Measurements from ENCODE around the gene RHOBTB1. TPM values are rescaled to one million over a fixed set of nuclear protein-coding genes. Genes with fewer than 3 reads are reported as not detected.

The RHOBTB1 gene
- total and polyA plus RNA-seq, 4 donors, result 2.7 to 11.8 (median 4.9) TPM

DNA sequence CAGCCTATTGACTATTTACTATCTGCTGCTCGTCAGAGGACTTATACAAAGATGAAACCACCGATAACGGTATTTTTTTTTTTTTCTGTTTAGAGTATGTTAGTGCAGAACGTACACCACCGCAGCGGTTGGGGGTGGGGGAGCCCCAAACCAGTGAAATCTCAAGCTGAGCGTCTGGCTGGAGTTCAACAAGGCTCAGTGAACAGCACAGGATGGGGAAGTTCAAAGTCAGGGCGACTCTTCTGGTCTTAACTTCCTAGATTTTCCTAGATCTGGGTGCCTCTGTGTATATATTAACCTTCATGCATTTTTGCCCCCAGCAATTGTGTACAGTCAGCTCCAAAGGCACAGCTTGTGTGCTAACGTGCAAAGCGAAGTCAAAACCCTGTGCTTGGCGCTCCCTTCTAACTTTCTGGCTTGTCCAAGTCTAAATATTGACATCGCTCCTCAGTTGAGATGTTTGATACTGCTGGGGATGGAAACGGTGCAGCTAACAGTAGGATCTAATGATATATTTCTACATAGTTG lies 1.1 kb downstream of the RHOBTB1 start:
- 2% methylated on average over 13 of the region's 13 CpGs for WGBS
- no peak for DNase-seq (ENCODE audit: low spot score)

GRCh38 chr10:60942134-60942787 lies 1.7 kb downstream of the RHOBTB1 start:
- Histone ChIP-seq H3K27me3 (ENCODE audit: control insufficient read depth in 4 of 4, insufficient read depth in 4 of 4, low read length in 3 of 4) (peaks cover 0 to 3% (median 0%) of the 10 kb centered on the region in 4 donors), H3K4me1 (ENCODE audit: control insufficient read depth in 4 of 4, insufficient read depth in 4 of 4, low read length in 3 of 4) (peaks cover 8 to 30% (median 19%) of the 10 kb centered on the region in 4 donors), H3K4me3 (ENCODE audit: low read depth in 1 of 3, low read length in 3 of 3) (peak overlapping the region in 2 of 3 donors; percentile 57 to 73), H3K9ac (ENCODE audit: low read depth in 1 of 2, low read length in 2 of 2) (peak overlapping the region in 1 of 2 donors; percentile 50), H3K9me3 (ENCODE audit: control insufficient read depth in 4 of 4, low read length in 3 of 4) (no peaks in the 10 kb centered on the region), H3K27ac (ENCODE audit: low read depth in 1 of 2, low read length in 2 of 2) (peak overlapping the region; percentile 83 to 91), H3K36me3 (ENCODE audit: control insufficient read depth in 4 of 4, insufficient read depth in 3 of 4, low read depth in 1 of 4, low read length in 3 of 4) (no peaks in the 10 kb centered on the region)
- no peak for DNase-seq (ENCODE audit: low spot score)
- WGBS, result 41% methylated on average over 2 of the region's 2 CpGs
- TF ChIP-seq HNF4A (conservative IDR thresholded peaks at IDR 0.05) (no peak), JUND (IDR thresholded peaks at IDR 0.05) (no peak), REST (IDR thresholded peaks at IDR 0.05) (no peak), EGR1 (IDR thresholded peaks at IDR 0.05; ENCODE audit: low read depth in 2 of 2) (no peak), HNF4G (IDR thresholded peaks at IDR 0.05) (no peak), SP1 (IDR thresholded peaks at IDR 0.05) (no peak), RXRA (IDR thresholded peaks at IDR 0.05) (no peak), FOXA2 (IDR thresholded peaks at IDR 0.05) (no peak), YY1 (IDR thresholded peaks at IDR 0.05) (no peak), FOXA1 (IDR thresholded peaks at IDR 0.05) (no peak), TAF1 (conservative IDR thresholded peaks at IDR 0.05) (no peak), NR2F2 (IDR thresholded peaks at IDR 0.05) (no peak)
- TF ChIP-seq, protein P1, sequence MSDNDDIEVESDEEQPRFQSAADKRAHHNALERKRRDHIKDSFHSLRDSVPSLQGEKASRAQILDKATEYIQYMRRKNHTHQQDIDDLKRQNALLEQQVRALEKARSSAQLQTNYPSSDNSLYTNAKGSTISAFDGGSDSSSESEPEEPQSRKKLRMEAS (IDR thresholded peaks at IDR 0.05), result no peak
- TF ChIP-seq, protein P2, sequence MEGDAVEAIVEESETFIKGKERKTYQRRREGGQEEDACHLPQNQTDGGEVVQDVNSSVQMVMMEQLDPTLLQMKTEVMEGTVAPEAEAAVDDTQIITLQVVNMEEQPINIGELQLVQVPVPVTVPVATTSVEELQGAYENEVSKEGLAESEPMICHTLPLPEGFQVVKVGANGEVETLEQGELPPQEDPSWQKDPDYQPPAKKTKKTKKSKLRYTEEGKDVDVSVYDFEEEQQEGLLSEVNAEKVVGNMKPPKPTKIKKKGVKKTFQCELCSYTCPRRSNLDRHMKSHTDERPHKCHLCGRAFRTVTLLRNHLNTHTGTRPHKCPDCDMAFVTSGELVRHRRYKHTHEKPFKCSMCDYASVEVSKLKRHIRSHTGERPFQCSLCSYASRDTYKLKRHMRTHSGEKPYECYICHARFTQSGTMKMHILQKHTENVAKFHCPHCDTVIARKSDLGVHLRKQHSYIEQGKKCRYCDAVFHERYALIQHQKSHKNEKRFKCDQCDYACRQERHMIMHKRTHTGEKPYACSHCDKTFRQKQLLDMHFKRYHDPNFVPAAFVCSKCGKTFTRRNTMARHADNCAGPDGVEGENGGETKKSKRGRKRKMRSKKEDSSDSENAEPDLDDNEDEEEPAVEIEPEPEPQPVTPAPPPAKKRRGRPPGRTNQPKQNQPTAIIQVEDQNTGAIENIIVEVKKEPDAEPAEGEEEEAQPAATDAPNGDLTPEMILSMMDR (IDR thresholded peaks at IDR 0.05; ENCODE audit: low read depth, low read length, missing input control), result no peak
- TF ChIP-seq, protein P3, sequence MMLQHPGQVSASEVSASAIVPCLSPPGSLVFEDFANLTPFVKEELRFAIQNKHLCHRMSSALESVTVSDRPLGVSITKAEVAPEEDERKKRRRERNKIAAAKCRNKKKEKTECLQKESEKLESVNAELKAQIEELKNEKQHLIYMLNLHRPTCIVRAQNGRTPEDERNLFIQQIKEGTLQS (IDR thresholded peaks at IDR 0.05), result no peak

More for the DNA sequence above, 1.1 kb downstream of the RHOBTB1 start:
- H3K9me3 ChIP-seq (ENCODE audit: control insufficient read depth in 4 of 4, low read length in 3 of 4), result no peaks in the 10 kb centered on the region
- H3K4me3 ChIP-seq (ENCODE audit: low read depth in 1 of 3, low read length in 3 of 3), result peak overlapping the region; percentile 57 to 73 (median 57)
- H3K36me3 ChIP-seq (ENCODE audit: control insufficient read depth in 4 of 4, insufficient read depth in 3 of 4, low read depth in 1 of 4, low read length in 3 of 4), result no peaks in the 10 kb centered on the region
- H3K9ac ChIP-seq (ENCODE audit: low read depth in 1 of 2, low read length in 2 of 2), result peak overlapping the region; percentile 52 to 72
- H3K4me1 ChIP-seq (ENCODE audit: control insufficient read depth in 4 of 4, insufficient read depth in 4 of 4, low read length in 3 of 4), result peaks cover 8 to 30% (median 17%) of the 10 kb centered on the region in 4 donors
- no peak for TF ChIP-seq SP1 (IDR thresholded peaks at IDR 0.05)
- TF ChIP-seq, protein P1 (IDR thresholded peaks at IDR 0.05), result peak; percentile 18
- H3K27ac ChIP-seq (ENCODE audit: low read depth in 1 of 2, low read length in 2 of 2), result peak overlapping the region; percentile 83 to 91
- H3K27me3 ChIP-seq (ENCODE audit: control insufficient read depth in 4 of 4, insufficient read depth in 4 of 4, low read length in 3 of 4), result peaks cover 0 to 3% (median 0%) of the 10 kb centered on the region in 4 donors

Data from liver (tissue), 9 donors.